ENCODE measurements around the gene FBXO31.

The FBXO31 gene

GRCh38 chr16:87343753-87344050, 39.9 kb downstream of the FBXO31 start:
- Histone ChIP-seq H3K27ac (replicated peaks) (no peak overlapping the region), H3K27me3 (ENCODE audit: insufficient read depth, poor library complexity, severe bottlenecking) (no peaks in the 10 kb centered on the region), H3K4me3 (replicated peaks; ENCODE audit: insufficient read depth, low read length) (no peak overlapping the region)
- DNase-seq (ENCODE audit: low read depth in 1 of 2, low spot score in 1 of 2): no peak
- no peak for TF ChIP-seq SPI1 (IDR thresholded peaks at IDR 0.05; ENCODE audit: borderline replicate concordance, low read depth)
- TF ChIP-seq GABPA (IDR thresholded peaks at IDR 0.05; ENCODE audit: low read depth): no peak
- TF ChIP-seq REST (IDR thresholded peaks at IDR 0.05; ENCODE audit: insufficient replicate concordance, low read depth): no peak
- TF ChIP-seq CTCF (IDR thresholded peaks at IDR 0.05; ENCODE audit: insufficient read depth, low read length): no peak
- TF ChIP-seq POLR2AphosphoS5 (IDR thresholded peaks at IDR 0.05; ENCODE audit: low read depth): no peak

- no peak overlapping the region for H3K27ac ChIP-seq (replicated peaks)
- no peak for TF ChIP-seq POLR2AphosphoS5 (IDR thresholded peaks at IDR 0.05; ENCODE audit: low read depth)
- no peak for TF ChIP-seq REST (IDR thresholded peaks at IDR 0.05; ENCODE audit: insufficient replicate concordance, low read depth)
- H3K27me3 ChIP-seq (ENCODE audit: insufficient read depth, poor library complexity, severe bottlenecking): no peaks in the 10 kb centered on the region
- H3K4me3 ChIP-seq (replicated peaks; ENCODE audit: insufficient read depth, low read length): no peak overlapping the region
- no peak for DNase-seq (ENCODE audit: low read depth in 1 of 2, low spot score in 1 of 2)
Observed at GRCh38 chr16:87342978-87343752, 40.4 kb downstream of the FBXO31 start.

GRCh38 chr16:87342504-87342903, 41.1 kb downstream of the FBXO31 start:
- TF ChIP-seq CTCF (IDR thresholded peaks at IDR 0.05; ENCODE audit: insufficient read depth, low read length) (no peak), POLR2AphosphoS5 (IDR thresholded peaks at IDR 0.05; ENCODE audit: low read depth) (no peak), REST (IDR thresholded peaks at IDR 0.05; ENCODE audit: insufficient replicate concordance, low read depth) (no peak), GABPA (IDR thresholded peaks at IDR 0.05; ENCODE audit: low read depth) (no peak), SPI1 (IDR thresholded peaks at IDR 0.05; ENCODE audit: borderline replicate concordance, low read depth) (no peak)
- H3K27ac ChIP-seq (replicated peaks): no peak overlapping the region
- no peak for DNase-seq (ENCODE audit: low read depth in 1 of 2, low spot score in 1 of 2)
- H3K27me3 ChIP-seq (ENCODE audit: insufficient read depth, poor library complexity, severe bottlenecking): no peaks in the 10 kb centered on the region
- no peak overlapping the region for H3K4me3 ChIP-seq (replicated peaks; ENCODE audit: insufficient read depth, low read length)
